Measurements from ENCODE around the gene ATP2C1. TPM values are rescaled to one million over a fixed set of nuclear protein-coding genes. Genes with fewer than 3 reads are reported as not detected.

Gene ATP2C1
- total RNA-seq, 2 donors from 2014 or later = 76.8 to 81.3 TPM

- no peaks in the 10 kb centered on the region for H3K36me3 ChIP-seq (ENCODE audit: control insufficient read depth, insufficient read depth, low read length)
- no peak overlapping the region for H3K27ac ChIP-seq (ENCODE audit: low read depth, low read length)
- no peaks in the 10 kb centered on the region for H3K27me3 ChIP-seq (ENCODE audit: control insufficient read depth, insufficient read depth, low read length, poor library complexity, severe bottlenecking)
- Mint-ChIP-seq H3K4me1 (peaks cover 54% of the 10 kb centered on the region), H3K27me3 (ENCODE audit: insufficient read depth) (no peaks in the 10 kb centered on the region), H3K27ac (no peak overlapping the region), H3K4me3 (no peak overlapping the region), H3K9me3 (no peaks in the 10 kb centered on the region), H3K36me3 (ENCODE audit: low read depth) (no peaks in the 10 kb centered on the region)
- DNase-seq = no peak
- H3K9ac ChIP-seq (ENCODE audit: extremely low read depth, low read length, poor library complexity, severe bottlenecking) = no peak overlapping the region
- H3K4me1 ChIP-seq (ENCODE audit: control insufficient read depth, insufficient read depth, low read length) = peaks cover 9% of the 10 kb centered on the region
- TF ChIP-seq, protein P1, sequence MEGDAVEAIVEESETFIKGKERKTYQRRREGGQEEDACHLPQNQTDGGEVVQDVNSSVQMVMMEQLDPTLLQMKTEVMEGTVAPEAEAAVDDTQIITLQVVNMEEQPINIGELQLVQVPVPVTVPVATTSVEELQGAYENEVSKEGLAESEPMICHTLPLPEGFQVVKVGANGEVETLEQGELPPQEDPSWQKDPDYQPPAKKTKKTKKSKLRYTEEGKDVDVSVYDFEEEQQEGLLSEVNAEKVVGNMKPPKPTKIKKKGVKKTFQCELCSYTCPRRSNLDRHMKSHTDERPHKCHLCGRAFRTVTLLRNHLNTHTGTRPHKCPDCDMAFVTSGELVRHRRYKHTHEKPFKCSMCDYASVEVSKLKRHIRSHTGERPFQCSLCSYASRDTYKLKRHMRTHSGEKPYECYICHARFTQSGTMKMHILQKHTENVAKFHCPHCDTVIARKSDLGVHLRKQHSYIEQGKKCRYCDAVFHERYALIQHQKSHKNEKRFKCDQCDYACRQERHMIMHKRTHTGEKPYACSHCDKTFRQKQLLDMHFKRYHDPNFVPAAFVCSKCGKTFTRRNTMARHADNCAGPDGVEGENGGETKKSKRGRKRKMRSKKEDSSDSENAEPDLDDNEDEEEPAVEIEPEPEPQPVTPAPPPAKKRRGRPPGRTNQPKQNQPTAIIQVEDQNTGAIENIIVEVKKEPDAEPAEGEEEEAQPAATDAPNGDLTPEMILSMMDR (conservative IDR thresholded peaks at IDR 0.05) = no peak
- no peak overlapping the region for H3K4me3 ChIP-seq (ENCODE audit: low read length)
- no peaks in the 10 kb centered on the region for H3K9me3 ChIP-seq (ENCODE audit: control insufficient read depth, low read length)
Measured at GRCh38 chr3:130900959-130901358, 7.1 kb downstream of the ATP2C1 start.

DNA sequence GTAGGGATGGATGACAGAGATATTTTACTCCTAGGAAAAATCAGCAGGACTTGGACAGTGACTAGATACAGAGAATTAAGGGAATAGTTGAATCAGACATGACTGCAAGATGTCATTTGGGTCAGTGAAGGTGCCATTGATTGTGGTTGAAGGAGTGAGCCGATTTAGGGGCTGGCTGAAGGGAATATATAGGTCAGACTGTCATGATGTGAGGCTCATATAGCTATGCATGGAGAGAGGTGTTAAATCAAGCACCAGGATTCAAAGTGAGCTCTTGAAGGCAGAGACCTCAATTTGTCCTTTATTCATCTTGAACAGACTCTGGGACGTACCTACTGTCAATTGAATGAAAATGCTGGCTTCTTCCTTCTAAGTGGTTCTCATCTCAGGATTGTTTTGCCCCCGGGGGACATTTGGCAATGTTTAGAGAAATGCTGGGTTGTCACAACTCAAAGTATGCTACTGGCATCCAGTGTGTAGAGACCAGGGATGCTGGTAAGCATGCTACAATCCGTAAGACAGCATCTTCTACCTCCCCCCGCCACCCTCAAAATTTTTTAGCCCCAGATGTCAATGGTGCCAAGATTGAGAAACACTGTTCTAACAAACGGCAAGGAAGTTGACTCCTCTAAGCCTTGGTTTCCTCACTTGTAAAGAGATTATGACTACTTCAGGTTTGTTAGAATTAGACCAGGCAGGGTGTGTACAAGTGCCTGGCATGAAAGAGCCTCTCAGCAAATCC is 7.8 kb downstream of the ATP2C1 start:
- Histone ChIP-seq H3K4me3 (ENCODE audit: low read length) (no peak overlapping the region), H3K27me3 (ENCODE audit: control insufficient read depth, insufficient read depth, low read length, poor library complexity, severe bottlenecking) (no peaks in the 10 kb centered on the region), H3K9ac (ENCODE audit: extremely low read depth, low read length, poor library complexity, severe bottlenecking) (no peak overlapping the region), H3K9me3 (ENCODE audit: control insufficient read depth, low read length) (no peaks in the 10 kb centered on the region), H3K36me3 (ENCODE audit: control insufficient read depth, insufficient read depth, low read length) (no peaks in the 10 kb centered on the region), H3K27ac (ENCODE audit: low read depth, low read length) (no peak overlapping the region), H3K4me1 (ENCODE audit: control insufficient read depth, insufficient read depth, low read length) (peaks cover 7% of the 10 kb centered on the region)
- no peak for DNase-seq
- H3K27me3 Mint-ChIP-seq (ENCODE audit: insufficient read depth) = no peaks in the 10 kb centered on the region
- no peaks in the 10 kb centered on the region for H3K36me3 Mint-ChIP-seq (ENCODE audit: low read depth)
- H3K27ac Mint-ChIP-seq = no peak overlapping the region
- TF ChIP-seq, protein P1 (conservative IDR thresholded peaks at IDR 0.05) = no peak
- H3K9me3 Mint-ChIP-seq = no peaks in the 10 kb centered on the region
- H3K4me3 Mint-ChIP-seq = no peak overlapping the region
- 88 to 89% methylated on average over 5 to 6 of the region's 6 CpGs for WGBS, 2 experiments (ENCODE audit: insufficient coverage in 1 of 2, insufficient read length in 1 of 2)
- H3K4me1 Mint-ChIP-seq = peaks cover 48% of the 10 kb centered on the region

DNA sequence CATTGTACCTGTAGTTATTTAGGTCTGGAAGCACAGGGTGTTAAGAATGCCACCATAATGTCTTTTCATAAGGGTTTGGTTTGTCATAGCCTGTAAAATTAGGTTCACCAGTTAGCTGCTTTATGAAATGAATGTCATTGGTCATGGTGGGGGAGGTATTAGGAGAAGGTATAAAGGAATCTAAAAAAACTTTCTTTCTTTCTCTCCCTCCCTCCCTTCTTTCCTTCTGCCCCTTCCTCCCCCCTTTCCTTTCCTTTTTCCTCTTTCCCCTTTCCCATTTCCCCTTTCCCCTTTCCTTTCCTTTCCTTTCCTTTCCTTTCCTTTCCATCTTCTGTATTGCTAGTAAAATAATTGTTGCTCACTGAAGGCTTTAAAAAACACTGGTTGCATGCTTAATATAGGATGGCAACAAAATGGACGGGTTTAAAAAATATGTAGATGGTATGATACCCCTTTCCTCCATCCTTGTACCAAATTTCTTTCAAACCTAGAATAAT is 9.6 kb downstream of the ATP2C1 start:
- 75% methylated on average over 1 of the region's 1 CpG; no CpG with 5 or more reads in 1 of the 2 experiments for WGBS, 2 experiments (ENCODE audit: insufficient coverage in 1 of 2, insufficient read length in 1 of 2)
- H3K9me3 Mint-ChIP-seq = no peaks in the 10 kb centered on the region
- H3K36me3 Mint-ChIP-seq (ENCODE audit: low read depth) = no peaks in the 10 kb centered on the region
- no peak for DNase-seq
- Histone ChIP-seq H3K9me3 (ENCODE audit: control insufficient read depth, low read length) (no peaks in the 10 kb centered on the region), H3K27ac (ENCODE audit: low read depth, low read length) (no peak overlapping the region), H3K36me3 (ENCODE audit: control insufficient read depth, insufficient read depth, low read length) (no peaks in the 10 kb centered on the region), H3K27me3 (ENCODE audit: control insufficient read depth, insufficient read depth, low read length, poor library complexity, severe bottlenecking) (no peaks in the 10 kb centered on the region), H3K4me3 (ENCODE audit: low read length) (no peak overlapping the region), H3K9ac (ENCODE audit: extremely low read depth, low read length, poor library complexity, severe bottlenecking) (no peak overlapping the region), H3K4me1 (ENCODE audit: control insufficient read depth, insufficient read depth, low read length) (no peaks in the 10 kb centered on the region)
- H3K27ac Mint-ChIP-seq = no peak overlapping the region
- H3K4me3 Mint-ChIP-seq = no peak overlapping the region
- TF ChIP-seq, protein P1 (conservative IDR thresholded peaks at IDR 0.05) = no peak
- H3K27me3 Mint-ChIP-seq (ENCODE audit: insufficient read depth) = no peaks in the 10 kb centered on the region
- peaks cover 29% of the 10 kb centered on the region for H3K4me1 Mint-ChIP-seq

All from endodermal cell (in vitro differentiated cells).